Measurements from ENCODE around the gene TLR2.

DNA sequence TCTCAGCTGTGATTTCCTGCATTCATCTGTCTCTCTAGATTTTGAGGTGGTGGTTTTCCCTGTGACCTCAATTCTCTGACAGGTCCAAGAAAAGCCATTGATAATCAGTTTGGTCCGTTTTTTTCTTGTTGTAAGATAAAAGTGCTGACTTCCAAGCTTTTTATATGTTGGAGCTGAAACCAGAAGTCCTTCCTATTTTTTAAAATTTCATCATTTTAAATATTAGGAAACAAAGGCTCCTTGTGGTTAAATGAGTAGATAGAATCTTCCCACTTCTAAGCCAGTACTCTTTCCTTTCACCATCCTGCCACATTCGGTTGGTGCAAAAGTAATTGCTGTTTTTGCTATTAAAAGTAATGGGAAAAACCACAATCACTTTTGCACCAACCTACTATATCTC, 57.5 kb downstream of the TLR2 start:
- TF ChIP-seq, protein P1, sequence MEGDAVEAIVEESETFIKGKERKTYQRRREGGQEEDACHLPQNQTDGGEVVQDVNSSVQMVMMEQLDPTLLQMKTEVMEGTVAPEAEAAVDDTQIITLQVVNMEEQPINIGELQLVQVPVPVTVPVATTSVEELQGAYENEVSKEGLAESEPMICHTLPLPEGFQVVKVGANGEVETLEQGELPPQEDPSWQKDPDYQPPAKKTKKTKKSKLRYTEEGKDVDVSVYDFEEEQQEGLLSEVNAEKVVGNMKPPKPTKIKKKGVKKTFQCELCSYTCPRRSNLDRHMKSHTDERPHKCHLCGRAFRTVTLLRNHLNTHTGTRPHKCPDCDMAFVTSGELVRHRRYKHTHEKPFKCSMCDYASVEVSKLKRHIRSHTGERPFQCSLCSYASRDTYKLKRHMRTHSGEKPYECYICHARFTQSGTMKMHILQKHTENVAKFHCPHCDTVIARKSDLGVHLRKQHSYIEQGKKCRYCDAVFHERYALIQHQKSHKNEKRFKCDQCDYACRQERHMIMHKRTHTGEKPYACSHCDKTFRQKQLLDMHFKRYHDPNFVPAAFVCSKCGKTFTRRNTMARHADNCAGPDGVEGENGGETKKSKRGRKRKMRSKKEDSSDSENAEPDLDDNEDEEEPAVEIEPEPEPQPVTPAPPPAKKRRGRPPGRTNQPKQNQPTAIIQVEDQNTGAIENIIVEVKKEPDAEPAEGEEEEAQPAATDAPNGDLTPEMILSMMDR (IDR thresholded peaks at IDR 0.05; ENCODE audit: low read depth, low read length): no peak
- no peak for TF ChIP-seq EZH2phosphoT487 (IDR thresholded peaks at IDR 0.05; ENCODE audit: low read depth)

All from OCI-LY3 (cell line).